Mesothelial cell of epicardium (in vitro differentiated cells): ENCODE data around the gene EPN1. TPM values are rescaled to one million over a fixed set of nuclear protein-coding genes. Genes with fewer than 3 reads are reported as not detected.

Source experiments
- DNase-seq, 2 experiments: peaks; one replicate each; pipeline ENCODE4 v3.0.0; 2021; ENCODE audit warnings: low spot score in 2 of 2; ENCODE audit not compliant: unreplicated experiment in 2 of 2
- H3K27ac Mint-ChIP-seq: 2 replicates; pipeline ENCODE4 v1.8.0; 2021; ENCODE audit warnings: mixed read lengths
- H3K27me3 Mint-ChIP-seq: 2 replicates; pipeline ENCODE4 v1.8.0; 2021; ENCODE audit warnings: low read depth, mixed read lengths
- H3K36me3 Mint-ChIP-seq: 2 replicates; pipeline ENCODE4 v1.8.0; 2021; ENCODE audit warnings: mixed read lengths
- H3K4me1 Mint-ChIP-seq: 2 replicates; pipeline ENCODE4 v1.8.0; 2021; ENCODE audit warnings: mixed read lengths
- H3K4me3 Mint-ChIP-seq: 2 replicates; pipeline ENCODE4 v1.8.0; 2021; ENCODE audit warnings: mild to moderate bottlenecking, moderate library complexity, mixed read lengths
- H3K9me3 Mint-ChIP-seq: 2 replicates; pipeline ENCODE4 v1.8.0; 2021; ENCODE audit warnings: mixed read lengths
- CTCF ChIP-seq: fragments of 200-600 bp; sonication (generic); IDR thresholded peaks from one replicate; pipeline ENCODE4 v1.5.0; 2021; ENCODE audit warnings: antibody characterized with exemption; ENCODE audit not compliant: unreplicated experiment
- total RNA-seq: library from RNA; stranded (reverse); gene quantifications from 3 replicates; pipeline ENCODE4 v1.2.1, GENCODE V29; 2021

EPN1 gene
- total RNA-seq, 1 donor from 2014 or later = 99.6 TPM

- no peaks in the 10 kb centered on the region for H3K9me3 Mint-ChIP-seq
- H3K36me3 Mint-ChIP-seq = peaks cover 9% of the 10 kb centered on the region
- H3K4me3 Mint-ChIP-seq = peak overlapping the region; percentile 23
- H3K27me3 Mint-ChIP-seq = no peaks in the 10 kb centered on the region
- H3K4me1 Mint-ChIP-seq = peaks cover 39% of the 10 kb centered on the region
- H3K27ac Mint-ChIP-seq = peak overlapping the region; percentile 51
- TF ChIP-seq CTCF = no peak
- no peak for DNase-seq
Measured at GRCh38 chr19:55652311-55653128, 22.5 kb upstream of the EPN1 start.

GRCh38 chr19:55653651-55654322 lies 21.2 kb upstream of the EPN1 start:
- no peaks in the 10 kb centered on the region for H3K27me3 Mint-ChIP-seq
- peak overlapping the region; percentile 100 for H3K27ac Mint-ChIP-seq
- peak; percentile 99 for DNase-seq
- peaks cover 40% of the 10 kb centered on the region for H3K4me1 Mint-ChIP-seq
- H3K36me3 Mint-ChIP-seq = peaks cover 9% of the 10 kb centered on the region
- no peaks in the 10 kb centered on the region for H3K9me3 Mint-ChIP-seq
- peak overlapping the region; percentile 95 for H3K4me3 Mint-ChIP-seq
- peak; percentile 98 for TF ChIP-seq CTCF

- no peaks in the 10 kb centered on the region for H3K27me3 Mint-ChIP-seq
- TF ChIP-seq CTCF = no peak
- peaks cover 36% of the 10 kb centered on the region for H3K4me1 Mint-ChIP-seq
- peak; percentile 99 for DNase-seq
- H3K36me3 Mint-ChIP-seq = peaks cover 9% of the 10 kb centered on the region
- H3K27ac Mint-ChIP-seq = peak overlapping the region; percentile 100
- peak overlapping the region; percentile 95 for H3K4me3 Mint-ChIP-seq
- H3K9me3 Mint-ChIP-seq = no peaks in the 10 kb centered on the region
Measured at GRCh38 chr19:55654323-55654867, 20.6 kb upstream of the EPN1 start.

GRCh38 chr19:55654868-55655647 lies 20.0 kb upstream of the EPN1 start, which contains the start of gene U2AF2:
U2AF2 (plus strand) TSS chr19:55655035; CDS start chr19:55655105, 70 bp downstream.
- TF ChIP-seq CTCF = no peak
- Mint-ChIP-seq H3K4me1 (peaks cover 35% of the 10 kb centered on the region), H3K36me3 (peaks cover 7% of the 10 kb centered on the region), H3K4me3 (peak within 1 kb of the TSS; percentile 95), H3K27me3 (no peaks in the 10 kb centered on the region), H3K27ac (peak within 1 kb of the TSS; percentile 100), H3K9me3 (no peaks in the 10 kb centered on the region)
- peak; percentile 94 to 97 for DNase-seq

GRCh38 chr19:55655648-55656040 lies 19.4 kb upstream of the EPN1 start:
- peaks cover 30% of the 10 kb centered on the region for H3K4me1 Mint-ChIP-seq
- no peaks in the 10 kb centered on the region for H3K27me3 Mint-ChIP-seq
- H3K9me3 Mint-ChIP-seq = no peaks in the 10 kb centered on the region
- peak overlapping the region; percentile 97 for H3K27ac Mint-ChIP-seq
- H3K4me3 Mint-ChIP-seq = peak overlapping the region; percentile 95
- DNase-seq = no peak
- H3K36me3 Mint-ChIP-seq = peaks cover 4% of the 10 kb centered on the region
- TF ChIP-seq CTCF = no peak
